Lung (tissue), 12 donors: Measurements from ENCODE around the gene SFXN2. TPM values are rescaled to one million over a fixed set of nuclear protein-coding genes. Genes with fewer than 3 reads are reported as not detected.

Experiments
- ATAC-seq: fragments of 200-7000 bp; cut with Tn5 transposase; one replicate; pipeline ENCODE4 v1.9.1; 2020; ENCODE audit warnings: moderate number of reproducible peaks; ENCODE audit not compliant: insufficient read depth, low FRiP score
- DNase-seq, 3 donors: peaks; one replicate each; pipeline ENCODE4 v3.0.0-alpha.2; 2013 to 2017
- H3K27ac ChIP-seq, 2 donors: one replicate each; pipeline ENCODE4 v1.5.1; 2013; ENCODE audit warnings: mild to moderate bottlenecking in 2 of 2, moderate library complexity in 2 of 2, control low read depth in 1 of 2, inconsistent platforms in 1 of 2, low read depth in 1 of 2, low read length in 1 of 2
- H3K27me3 ChIP-seq, 3 donors: one replicate each; pipeline ENCODE4 v1.5.1; 2013; ENCODE audit warnings: low read length in 2 of 3; ENCODE audit not compliant: control insufficient read depth in 3 of 3, insufficient read depth in 3 of 3
- H3K36me3 ChIP-seq, 4 donors: one replicate each; pipeline ENCODE4 v1.5.1; 2013; ENCODE audit warnings: low read length in 4 of 4, mild to moderate bottlenecking in 1 of 4, moderate library complexity in 1 of 4; ENCODE audit not compliant: control insufficient read depth in 4 of 4, insufficient read depth in 4 of 4
- H3K4me1 ChIP-seq, 5 donors: one replicate each; pipeline ENCODE4 v1.5.1; 2013; ENCODE audit warnings: low read length in 5 of 5, mild to moderate bottlenecking in 2 of 5, moderate library complexity in 1 of 5; ENCODE audit not compliant: control insufficient read depth in 5 of 5, insufficient read depth in 5 of 5
- H3K4me3 ChIP-seq: one replicate; pipeline ENCODE4 v1.5.1; 2013; ENCODE audit warnings: mild to moderate bottlenecking, control low read depth, moderate library complexity
- H3K9ac ChIP-seq, 2 donors: one replicate each; pipeline ENCODE4 v1.5.1; 2013; ENCODE audit warnings: low read length in 2 of 2, control low read depth in 1 of 2; ENCODE audit not compliant: insufficient read depth in 1 of 2
- H3K9me3 ChIP-seq, 4 donors: one replicate each; pipeline ENCODE4 v1.5.1; 2013; ENCODE audit warnings: low read length in 3 of 4, mild to moderate bottlenecking in 1 of 4, moderate library complexity in 1 of 4; ENCODE audit not compliant: control insufficient read depth in 4 of 4, insufficient read depth in 3 of 4
- CTCF ChIP-seq: IDR thresholded peaks from 2 replicates; pipeline ENCODE4 v1.5.1; 2012; ENCODE audit warnings: mild to moderate bottlenecking; ENCODE audit errors: control extremely low read depth, extremely low read depth
- WGBS, 2 donors: extraction: QIAGEN DNeasy Blood & Tissue Kit; methylation state at CpG; one replicate each; pipeline ENCODE4 v1.1.7; 2013; 5-methylcytosine and 5-hydroxymethylcytosine counted together
- polyA plus RNA-seq, 2 donors: library from polyadenylated mRNA; stranded (reverse); fragments of 200-250 nt; gene quantifications; one replicate each; pipeline ENCODE4 v1.2.1, GENCODE V29; 2013
- total RNA-seq, 2 donors: library from RNA; depleted of rRNA in 1 of 2; stranded (reverse); fragments of >200 nt in 1 of 2; gene quantifications; one replicate each; pipeline ENCODE4 v1.2.1, GENCODE V29; 2014 to 2021
- donor health status: control.
- donor health status: control.
- donor health status: Bipolar disorder and iron deficiency.
- donor health status: healthy.
- donor health status: DM: yes; HTN: yes; CAD: no.

Gene SFXN2
- total and polyA plus RNA-seq, 4 donors, result 10.8 to 27.0 (median 14.0) TPM

- no peak overlapping the region for H3K4me3 ChIP-seq
- H3K9ac ChIP-seq, result no peak overlapping the region
- peaks cover 0 to 2% (median 0%) of the 10 kb centered on the region in 5 donors for H3K4me1 ChIP-seq
- peaks cover 8 to 32% (median 13%) of the 10 kb centered on the region in 4 donors for H3K36me3 ChIP-seq
- TF ChIP-seq CTCF, result no peak
- DNase-seq, result no peak
- ATAC-seq, result no peak
- no peaks in the 10 kb centered on the region for H3K27me3 ChIP-seq
- WGBS, 2 donors, result 87 to 89% methylated on average over 3 of the region's 3 CpGs
- H3K27ac ChIP-seq, result no peak overlapping the region
- H3K9me3 ChIP-seq, result no peaks in the 10 kb centered on the region
Observed at GRCh38 chr10:102696736-102697135, 17.7 kb upstream of the SFXN2 start.

- WGBS, 2 donors, result 77 to 81% methylated on average over 2 of the region's 2 CpGs
- Histone ChIP-seq H3K9ac (no peak overlapping the region), H3K4me3 (no peak overlapping the region), H3K27ac (no peak overlapping the region), H3K4me1 (no peaks in the 10 kb centered on the region), H3K36me3 (peaks cover 8 to 30% (median 13%) of the 10 kb centered on the region in 4 donors), H3K9me3 (no peaks in the 10 kb centered on the region), H3K27me3 (no peaks in the 10 kb centered on the region)
- no peak for ATAC-seq
- DNase-seq, result no peak
- no peak for TF ChIP-seq CTCF
Observed at GRCh38 chr10:102698894-102699293, 15.5 kb upstream of the SFXN2 start.

GRCh38 chr10:102701272-102701671 lies 13.2 kb upstream of the SFXN2 start:
- Histone ChIP-seq H3K9ac (no peak overlapping the region), H3K36me3 (peaks cover 9 to 30% (median 13%) of the 10 kb centered on the region in 4 donors), H3K27me3 (no peaks in the 10 kb centered on the region), H3K4me1 (peaks cover 0 to 5% (median 0%) of the 10 kb centered on the region in 5 donors), H3K27ac (no peak overlapping the region), H3K4me3 (no peak overlapping the region), H3K9me3 (no peaks in the 10 kb centered on the region)
- no peak for ATAC-seq
- 90 to 91% methylated on average over 3 of the region's 3 CpGs for WGBS, 2 donors
- no peak for DNase-seq
- no peak for TF ChIP-seq CTCF

- Histone ChIP-seq H3K4me3 (no peak overlapping the region), H3K9ac (no peak overlapping the region), H3K27ac (no peak overlapping the region), H3K27me3 (no peaks in the 10 kb centered on the region), H3K36me3 (peaks cover 7 to 26% (median 10%) of the 10 kb centered on the region in 4 donors), H3K4me1 (peaks cover 0 to 5% (median 0%) of the 10 kb centered on the region in 5 donors), H3K9me3 (no peaks in the 10 kb centered on the region)
- DNase-seq (no peak), ATAC-seq (no peak)
- TF ChIP-seq CTCF, result no peak
- 96 to 99% methylated on average over 3 of the region's 3 CpGs for WGBS, 2 donors
Observed at GRCh38 chr10:102701796-102702195, 12.6 kb upstream of the SFXN2 start.
